BLaER1 (cell line): ENCODE measurements around the gene ARHGEF3.

Source experiments
- H3K27ac ChIP-seq: shearing (Covaris generic); formaldehyde crosslinking; 2 replicates; pipeline ENCODE4 v1.8.1; 2022
- H3K27me3 ChIP-seq: shearing (Covaris generic); formaldehyde crosslinking; 2 replicates; pipeline ENCODE4 v1.8.1; 2022
- H3K36me3 ChIP-seq: shearing (Covaris generic); formaldehyde crosslinking; 2 replicates; pipeline ENCODE4 v1.8.1; 2022
- H3K4me1 ChIP-seq: shearing (Covaris generic); formaldehyde crosslinking; 2 replicates; pipeline ENCODE4 v1.8.1; 2022
- H3K4me2 ChIP-seq: shearing (Covaris generic); formaldehyde crosslinking; 2 replicates; pipeline ENCODE4 v1.8.1; 2022
- H3K4me3 ChIP-seq: shearing (Covaris generic); formaldehyde crosslinking; 2 replicates; pipeline ENCODE4 v1.8.1; 2022
- H3K9ac ChIP-seq: shearing (Covaris generic); formaldehyde crosslinking; 2 replicates; pipeline ENCODE4 v1.8.1; 2022
- H3K9me3 ChIP-seq: shearing (Covaris generic); formaldehyde crosslinking; 2 replicates; pipeline ENCODE4 v1.8.1; 2022
- H4K20me1 ChIP-seq: shearing (Covaris generic); formaldehyde crosslinking; 2 replicates; pipeline ENCODE4 v1.8.1; 2022
- Cebpa-rat ChIP-seq: shearing (Covaris generic); IDR thresholded peaks from 2 replicates; pipeline ENCODE4 v1.8.1; 2022

Gene ARHGEF3

GRCh38 chr3:56823421-56823926, 21.7 kb upstream of the ARHGEF3 start:
- Histone ChIP-seq H3K9ac (no peak overlapping the region), H3K4me1 (no peaks in the 10 kb centered on the region), H3K36me3 (no peaks in the 10 kb centered on the region), H3K4me3 (no peak overlapping the region), H3K9me3 (no peaks in the 10 kb centered on the region), H4K20me1 (no peaks in the 10 kb centered on the region), H3K27ac (no peak overlapping the region), H3K4me2 (no peak overlapping the region), H3K27me3 (no peaks in the 10 kb centered on the region)
- no peak for TF ChIP-seq Cebpa-rat

DNA sequence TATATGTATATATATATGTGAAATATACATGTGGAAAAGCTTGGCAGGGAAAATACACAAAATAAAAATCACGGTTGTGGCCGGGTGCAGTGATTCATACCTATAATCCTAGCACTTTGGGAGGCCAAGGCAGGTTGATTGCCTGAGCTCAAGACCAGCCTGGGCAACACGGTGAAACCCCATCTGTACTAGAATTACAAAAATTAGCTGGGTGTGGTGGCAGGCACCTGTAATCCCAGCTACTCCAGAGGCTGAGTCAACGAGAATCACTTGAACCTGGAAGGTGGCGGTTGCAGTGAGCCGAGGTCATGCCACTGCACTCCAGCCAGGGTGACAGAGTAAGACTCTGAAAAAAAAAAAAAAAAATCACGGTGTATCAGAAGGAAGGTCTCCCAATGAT, 20.8 kb upstream of the ARHGEF3 start:
- no peak overlapping the region for H3K4me2 ChIP-seq
- no peak for TF ChIP-seq Cebpa-rat

DNA sequence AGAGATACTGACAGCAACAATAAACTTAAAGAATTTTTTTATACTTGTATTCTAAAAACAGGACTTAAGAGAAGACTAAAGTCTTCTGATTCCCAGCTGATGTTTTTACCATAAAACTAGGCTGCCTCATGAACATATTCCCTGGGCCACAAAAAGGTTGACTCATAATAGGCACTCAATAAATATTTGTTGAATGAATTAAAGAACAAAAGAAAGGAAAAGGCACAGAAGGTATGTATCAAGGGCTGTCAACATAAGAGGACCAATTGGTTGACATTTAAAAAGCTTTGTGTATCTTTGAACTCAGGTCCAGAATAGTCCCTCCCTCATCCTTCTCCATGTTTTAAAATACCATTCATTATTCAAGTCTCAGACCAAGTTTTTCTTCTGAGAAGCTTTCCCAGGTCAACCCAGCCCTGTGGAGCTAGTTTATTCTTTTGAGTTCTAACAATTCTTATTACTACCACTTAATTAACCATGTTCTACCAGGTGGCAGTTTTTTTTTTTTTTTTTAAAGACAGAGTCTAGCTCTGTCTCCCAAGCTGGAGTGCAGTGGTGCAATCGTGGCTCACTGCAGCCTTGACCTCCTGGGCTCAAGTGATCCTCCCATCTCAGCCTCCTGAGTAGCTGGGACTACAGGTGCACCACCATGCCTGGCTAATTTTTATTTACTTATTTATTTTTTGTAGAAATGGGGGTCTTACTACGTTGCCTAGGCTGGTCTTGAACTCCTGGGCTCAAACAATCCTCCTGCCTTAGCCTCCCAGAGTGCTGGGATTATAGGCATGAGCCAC, 17.5 kb upstream of the ARHGEF3 start:
- Histone ChIP-seq H3K36me3 (no peaks in the 10 kb centered on the region), H3K4me1 (no peaks in the 10 kb centered on the region), H3K9me3 (no peaks in the 10 kb centered on the region), H3K27ac (no peak overlapping the region), H3K27me3 (no peaks in the 10 kb centered on the region), H3K9ac (no peak overlapping the region), H3K4me2 (no peak overlapping the region), H4K20me1 (no peaks in the 10 kb centered on the region), H3K4me3 (no peak overlapping the region)
- no peak for TF ChIP-seq Cebpa-rat

More for the DNA sequence above, 20.8 kb upstream of the ARHGEF3 start:
- Histone ChIP-seq H3K9me3 (no peaks in the 10 kb centered on the region), H3K36me3 (no peaks in the 10 kb centered on the region), H3K27me3 (no peaks in the 10 kb centered on the region), H3K9ac (no peak overlapping the region), H4K20me1 (no peaks in the 10 kb centered on the region), H3K4me3 (no peak overlapping the region), H3K27ac (no peak overlapping the region), H3K4me1 (no peaks in the 10 kb centered on the region)

DNA sequence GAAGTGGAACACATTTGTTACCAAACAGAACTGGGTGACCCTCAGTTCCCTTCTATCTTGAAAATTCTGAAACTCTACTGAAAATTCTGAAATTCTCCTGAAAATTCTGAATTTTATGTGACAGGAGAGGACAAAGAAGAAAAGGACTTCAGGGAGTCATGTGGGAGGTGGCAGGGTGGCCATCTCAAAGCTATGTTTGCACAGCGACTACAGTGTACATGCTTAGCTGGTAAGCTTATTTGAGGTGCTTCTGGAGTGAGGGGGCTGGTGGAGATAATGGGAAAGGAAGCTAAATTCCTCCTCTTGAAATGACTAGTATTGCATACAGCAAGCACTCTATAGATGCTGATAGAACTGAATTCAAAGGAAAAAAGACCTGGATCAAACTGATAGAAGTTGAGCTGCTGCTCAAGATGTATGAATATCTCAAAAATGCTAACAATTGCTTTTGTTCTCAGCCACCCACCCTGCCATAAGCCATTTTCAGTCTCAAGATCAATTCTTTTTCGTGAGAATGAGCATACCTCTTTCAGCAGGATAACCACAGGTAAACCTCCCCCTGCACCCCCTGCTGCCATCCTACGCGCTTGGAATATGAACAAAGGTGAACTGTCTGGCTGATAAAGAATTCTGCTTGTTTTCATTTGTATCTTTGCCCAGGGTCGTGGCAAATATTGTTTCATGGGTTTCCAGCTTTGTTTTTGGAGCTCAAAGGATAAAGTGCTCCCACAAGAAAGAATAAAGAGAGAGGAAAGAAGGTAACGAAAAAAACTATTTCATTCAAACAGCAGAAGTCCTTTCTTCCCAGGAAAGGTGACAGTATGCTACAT, 16.6 kb upstream of the ARHGEF3 start:
- no peak for TF ChIP-seq Cebpa-rat
- no peak overlapping the region for H3K27ac ChIP-seq
- no peak overlapping the region for H3K4me3 ChIP-seq
- H4K20me1 ChIP-seq, result no peaks in the 10 kb centered on the region
- H3K4me1 ChIP-seq, result peaks cover 5% of the 10 kb centered on the region; the same call in 1 of the 2 replicates
- no peaks in the 10 kb centered on the region for H3K9me3 ChIP-seq
- no peak overlapping the region for H3K4me2 ChIP-seq
- H3K9ac ChIP-seq, result no peak overlapping the region
- no peaks in the 10 kb centered on the region for H3K27me3 ChIP-seq
- no peaks in the 10 kb centered on the region for H3K36me3 ChIP-seq

DNA sequence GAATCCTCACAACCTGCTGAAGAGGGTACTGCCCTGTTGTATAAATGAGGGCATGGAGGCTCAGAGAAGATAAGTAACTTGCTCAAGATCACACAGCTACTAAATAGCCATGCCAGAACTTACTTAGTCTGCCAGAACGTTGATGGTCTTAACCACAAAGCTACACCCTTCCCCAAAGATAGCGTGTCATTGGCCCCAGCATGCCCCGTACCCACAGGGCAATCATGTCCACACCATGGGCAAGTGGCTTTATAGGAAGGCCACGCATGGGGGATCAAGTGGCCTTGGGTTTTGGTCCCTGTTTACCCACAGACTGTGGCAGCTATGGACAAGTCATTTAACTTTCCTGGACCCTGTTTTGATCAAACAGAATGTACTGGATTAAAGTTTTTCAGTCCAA, 15.9 kb upstream of the ARHGEF3 start:
- TF ChIP-seq Cebpa-rat, result no peak
- Histone ChIP-seq H3K4me1 (peaks cover 8% of the 10 kb centered on the region; the same call in 1 of the 2 replicates), H3K36me3 (no peaks in the 10 kb centered on the region), H3K27me3 (no peaks in the 10 kb centered on the region), H3K9me3 (no peaks in the 10 kb centered on the region), H3K4me2 (no peak overlapping the region), H3K4me3 (no peak overlapping the region), H3K27ac (no peak overlapping the region), H3K9ac (no peak overlapping the region), H4K20me1 (no peaks in the 10 kb centered on the region)

DNA sequence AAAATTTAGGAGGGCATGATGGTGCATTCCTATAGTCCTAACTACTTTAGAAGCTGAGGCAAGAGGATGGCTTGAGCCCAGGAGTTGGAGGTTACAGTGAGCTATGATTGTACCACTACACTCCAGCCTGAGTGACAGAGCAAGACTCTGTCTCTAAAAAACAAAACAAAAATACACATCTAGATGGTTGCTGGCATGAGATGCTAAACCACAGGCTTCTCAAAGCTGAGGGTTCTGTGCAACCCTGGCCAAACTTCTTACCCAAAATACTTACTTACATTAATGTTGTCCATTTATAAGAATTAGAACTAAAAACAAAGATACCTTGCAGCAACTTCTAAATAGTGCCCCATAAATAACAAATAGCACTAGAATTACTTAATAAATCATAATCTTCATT, 14.3 kb upstream of the ARHGEF3 start:
- no peaks in the 10 kb centered on the region for H3K27me3 ChIP-seq
- no peaks in the 10 kb centered on the region for H3K36me3 ChIP-seq
- no peak overlapping the region for H3K27ac ChIP-seq
- peaks cover 8% of the 10 kb centered on the region; the same call in 1 of the 2 replicates for H3K4me1 ChIP-seq
- H3K9ac ChIP-seq, result no peak overlapping the region
- no peak overlapping the region for H3K4me2 ChIP-seq
- H3K4me3 ChIP-seq, result no peak overlapping the region
- no peak for TF ChIP-seq Cebpa-rat
- H3K9me3 ChIP-seq, result no peaks in the 10 kb centered on the region
- no peaks in the 10 kb centered on the region for H4K20me1 ChIP-seq

GRCh38 chr3:56815589-56815988, 13.8 kb upstream of the ARHGEF3 start:
- Histone ChIP-seq H3K36me3 (no peaks in the 10 kb centered on the region), H3K27me3 (no peaks in the 10 kb centered on the region), H3K9me3 (no peaks in the 10 kb centered on the region), H3K4me3 (no peak overlapping the region), H3K27ac (no peak overlapping the region), H3K9ac (no peak overlapping the region), H3K4me2 (no peak overlapping the region), H3K4me1 (peaks cover 8% of the 10 kb centered on the region; the same call in 1 of the 2 replicates), H4K20me1 (no peaks in the 10 kb centered on the region)
- no peak for TF ChIP-seq Cebpa-rat

DNA sequence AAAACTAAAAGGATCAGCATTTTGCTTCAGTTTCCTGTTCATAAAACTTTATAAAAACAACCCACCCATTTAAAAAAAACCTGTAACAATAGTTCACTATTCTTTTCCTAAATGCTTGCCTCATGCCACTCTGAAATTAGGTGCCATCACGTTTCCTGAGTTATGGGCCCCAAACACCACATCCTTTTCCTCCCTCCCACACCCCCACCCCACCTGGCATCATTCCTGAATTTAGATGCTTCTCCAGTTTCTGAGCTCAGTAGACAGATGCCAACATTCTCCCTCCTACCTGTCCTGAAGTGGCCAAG, 11.9 kb upstream of the ARHGEF3 start:
- H3K4me2 ChIP-seq, result peak overlapping the region; percentile 19; the same call in 1 of the 2 replicates
- no peak for TF ChIP-seq Cebpa-rat
- no peaks in the 10 kb centered on the region for H4K20me1 ChIP-seq
- H3K9me3 ChIP-seq, result no peaks in the 10 kb centered on the region
- H3K27me3 ChIP-seq, result no peaks in the 10 kb centered on the region
- no peak overlapping the region for H3K27ac ChIP-seq
- no peaks in the 10 kb centered on the region for H3K36me3 ChIP-seq
- no peak overlapping the region for H3K4me3 ChIP-seq
- H3K9ac ChIP-seq, result no peak overlapping the region
- H3K4me1 ChIP-seq, result peaks cover 8% of the 10 kb centered on the region; the same call in 1 of the 2 replicates

- no peaks in the 10 kb centered on the region for H3K27me3 ChIP-seq
- H3K9ac ChIP-seq, result no peak overlapping the region
- peaks cover 8% of the 10 kb centered on the region; the same call in 1 of the 2 replicates for H3K4me1 ChIP-seq
- no peaks in the 10 kb centered on the region for H3K9me3 ChIP-seq
- no peaks in the 10 kb centered on the region for H4K20me1 ChIP-seq
- no peak overlapping the region for H3K4me3 ChIP-seq
- no peak overlapping the region for H3K27ac ChIP-seq
- H3K4me2 ChIP-seq, result no peak overlapping the region
- H3K36me3 ChIP-seq, result no peaks in the 10 kb centered on the region
- no peak for TF ChIP-seq Cebpa-rat
Measured at GRCh38 chr3:56812754-56813652, 11.3 kb upstream of the ARHGEF3 start.
